GM18526 (cell line): Measurements from ENCODE around the gene FCGR3A.
"Not testable (repeated sequence)": the region's sequence is repeated elsewhere in the genome, so short reads cannot be mapped to it uniquely, and the experiment has no call there.

Source experiments
- POLR2A ChIP-seq: IDR thresholded peaks from 3 replicates; pipeline ENCODE4 v1.6.1; 2011; ENCODE audit not compliant: insufficient read length; ENCODE audit errors: extremely low read depth

FCGR3A gene

DNA sequence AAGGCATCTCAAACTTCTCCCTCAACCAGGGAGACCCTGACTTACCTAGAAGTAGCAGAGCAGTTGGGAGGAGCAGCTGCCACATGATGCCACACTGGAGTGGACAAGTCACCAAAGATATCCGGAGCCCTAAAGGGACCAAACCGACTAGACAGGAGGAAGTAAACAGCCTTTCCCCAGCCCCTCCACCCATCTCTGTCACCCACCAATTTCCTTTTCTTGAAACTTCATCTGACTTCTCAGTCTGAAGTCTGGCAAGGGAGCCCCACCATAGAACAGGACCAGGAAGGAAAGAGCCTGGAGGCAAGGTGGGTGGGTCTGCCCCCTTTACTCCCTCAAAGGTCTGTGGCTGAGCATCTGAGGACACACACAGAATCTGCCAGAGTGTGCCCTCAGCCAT is at the start of gene FCGR3A:
Gene FCGR3A (minus strand): TSS at position 167 of the 400 bp plus-strand sequence. CDS start 82 bp downstream, at position 85.
- TF ChIP-seq POLR2A = no peak

- TF ChIP-seq POLR2A = no peak
These were observed 17.5 kb downstream of the FCGR3A start for GRCh38 chr1:161531986-161532643.

DNA sequence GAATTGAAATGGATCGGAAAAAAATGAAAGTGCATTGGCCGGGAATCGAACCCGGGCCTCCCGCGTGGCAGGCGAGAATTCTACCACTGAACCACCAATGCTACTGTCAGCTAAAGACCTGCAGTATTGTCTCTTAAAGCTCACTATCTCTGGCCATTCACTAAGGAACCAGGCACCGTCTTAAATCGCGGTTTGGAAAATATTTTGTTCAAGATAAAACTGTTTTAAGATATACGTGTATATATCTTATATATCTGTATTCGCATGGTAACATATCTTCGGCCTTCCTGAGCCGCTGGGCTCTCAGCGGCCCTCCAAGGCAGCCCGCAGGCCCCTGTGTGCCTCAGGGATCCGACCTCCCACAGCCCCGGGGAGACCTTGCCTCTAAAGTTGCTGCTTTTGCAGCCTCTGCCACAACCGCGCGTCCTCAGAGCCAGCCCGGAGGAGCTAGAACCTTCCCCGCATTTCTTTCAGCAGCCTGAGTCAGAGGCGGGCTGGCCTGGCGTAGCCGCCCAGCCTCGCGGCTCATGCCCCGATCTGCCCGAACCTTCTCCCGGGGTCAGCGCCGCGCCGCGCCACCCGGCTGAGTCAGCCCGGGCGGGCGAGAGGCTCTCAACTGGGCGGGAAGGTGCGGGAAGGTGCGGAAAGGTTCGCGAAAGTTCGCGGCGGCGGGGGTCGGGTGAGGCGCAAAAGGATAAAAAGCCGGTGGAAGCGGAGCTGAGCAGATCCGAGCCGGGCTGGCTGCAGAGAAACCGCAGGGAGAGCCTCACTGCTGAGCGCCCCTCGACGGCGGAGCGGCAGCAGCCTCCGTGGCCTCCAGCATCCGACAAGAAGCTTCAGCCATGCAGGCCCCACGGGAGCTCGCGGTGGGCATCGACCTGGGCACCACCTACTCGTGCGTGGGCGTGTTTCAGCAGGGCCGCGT is 25.5 kb downstream of the FCGR3A start, which contains the start of gene HSPA6:
Gene HSPA6 (plus strand): TSS at position 724 of the 925 bp plus-strand sequence. CDS start 119 bp downstream, at position 843.
- not testable (repeated sequence) for TF ChIP-seq POLR2A

DNA sequence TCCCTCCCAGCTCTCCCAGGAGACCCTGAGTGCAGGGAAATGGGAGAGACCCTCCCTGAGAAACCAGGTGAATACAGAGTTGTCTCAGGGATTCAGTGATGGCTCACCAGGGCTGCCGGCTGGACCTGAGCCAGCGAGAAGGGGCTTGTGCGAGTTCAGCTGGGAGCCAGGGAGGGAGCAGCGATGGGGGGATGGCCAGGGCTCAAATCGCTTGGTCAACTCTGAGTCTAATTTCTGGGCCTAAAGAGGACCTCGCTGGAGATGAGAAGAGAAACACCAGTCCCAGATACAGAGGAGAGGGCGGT is 37.9 kb downstream of the FCGR3A start:
- no peak for TF ChIP-seq POLR2A

GRCh38 chr1:161511018-161511755 is 38.4 kb downstream of the FCGR3A start:
- no peak for TF ChIP-seq POLR2A

- no peak for TF ChIP-seq POLR2A
These were observed 39.1 kb downstream of the FCGR3A start for GRCh38 chr1:161510477-161510876.

GRCh38 chr1:161506336-161507223 is 43.0 kb downstream of the FCGR3A start:
- no peak for TF ChIP-seq POLR2A

- TF ChIP-seq POLR2A = no peak
These were observed 43.9 kb downstream of the FCGR3A start for GRCh38 chr1:161505686-161506085.

GRCh38 chr1:161503394-161503748 is 46.2 kb downstream of the FCGR3A start:
- no peak for TF ChIP-seq POLR2A

DNA sequence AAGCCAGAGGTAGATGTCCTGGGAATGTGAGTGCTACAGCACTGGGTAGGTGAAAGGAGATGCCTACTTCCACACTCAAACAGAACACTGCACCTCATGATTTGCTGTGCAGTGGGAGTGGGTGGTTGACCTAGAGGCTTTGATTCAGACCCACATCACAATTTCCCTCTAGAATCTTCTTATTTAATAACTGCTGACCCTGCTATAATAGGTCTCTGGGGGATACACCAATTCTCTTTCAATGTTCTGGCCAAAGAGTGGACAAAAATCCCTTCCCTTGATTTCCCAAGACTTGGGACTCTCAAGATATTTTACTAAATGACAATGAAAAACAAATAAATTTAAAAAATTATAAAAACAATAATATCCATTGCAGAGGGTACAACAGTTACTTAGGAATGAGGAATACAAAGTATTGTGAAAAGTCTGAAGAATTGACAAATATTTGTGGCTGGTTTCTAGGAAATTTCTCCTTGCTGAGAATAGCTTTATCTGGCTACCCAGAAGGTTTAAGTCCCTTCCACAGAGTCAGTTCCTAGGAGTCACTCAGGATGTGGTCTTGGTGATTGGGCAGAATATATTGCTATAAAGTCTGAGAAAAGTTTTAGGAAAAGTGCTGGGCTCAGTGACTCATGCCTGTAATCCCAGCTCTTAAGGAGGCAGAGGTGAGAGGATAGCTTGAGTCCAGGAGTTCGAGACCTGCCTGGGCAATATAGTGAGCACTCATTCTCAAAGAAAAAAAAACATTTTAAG is 46.8 kb downstream of the FCGR3A start:
- TF ChIP-seq POLR2A = no peak

- no peak for TF ChIP-seq POLR2A
These were observed 47.4 kb downstream of the FCGR3A start for GRCh38 chr1:161502181-161502580.

DNA sequence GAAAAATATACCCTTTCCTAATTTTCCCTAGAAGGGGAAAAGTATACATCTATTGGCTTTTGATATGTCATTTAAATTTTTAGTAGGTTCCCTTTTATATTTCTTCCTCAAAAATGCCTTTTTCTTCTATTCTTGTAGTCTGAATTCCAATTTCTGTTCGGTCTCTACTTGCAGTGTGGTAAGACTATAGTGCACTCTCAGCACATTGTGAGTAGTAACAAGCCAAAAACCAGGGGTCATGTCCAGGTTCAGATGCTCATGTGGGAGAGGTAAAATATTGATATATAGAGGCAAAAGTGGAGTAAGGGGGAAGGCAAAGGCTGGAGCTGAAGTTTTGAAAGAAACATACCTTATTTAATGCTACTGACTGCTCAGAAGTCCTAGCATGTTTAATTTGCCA is 48.4 kb downstream of the FCGR3A start:
- TF ChIP-seq POLR2A = no peak

- TF ChIP-seq POLR2A = no peak
These were observed 50.2 kb downstream of the FCGR3A start for GRCh38 chr1:161499099-161500039.

GRCh38 chr1:161498646-161499045 is 51.0 kb downstream of the FCGR3A start:
- no peak for TF ChIP-seq POLR2A
